ENCODE data around the gene USP36. TPM values are rescaled to one million over a fixed set of nuclear protein-coding genes. Genes with fewer than 3 reads are reported as not detected.
"Not testable (repeated sequence)": the region's sequence is repeated elsewhere in the genome, so short reads cannot be mapped to it uniquely, and the experiment has no call there.

The USP36 gene
- total and polyA plus RNA-seq, 5 donors, result 16.2 to 42.9 (median 26.6) TPM

- Histone ChIP-seq H3K4me1 (ENCODE audit: control insufficient read depth, insufficient read depth, low read length) (no peaks in the 10 kb centered on the region), H3K9me3 (ENCODE audit: control insufficient read depth, low read length) (no peaks in the 10 kb centered on the region), H3K27me3 (ENCODE audit: control insufficient read depth, insufficient read depth) (no peaks in the 10 kb centered on the region), H3K4me3 (ENCODE audit: low read length) (peak overlapping the region; percentile 11), H3K27ac (ENCODE audit: low read length) (peak overlapping the region; percentile 15)
- DNase-seq, result no peak
- intact Hi-C loops (cut with DNase I), result loop anchor here in 2 of 4 donors (10.0 kb wide), 2 partner anchors 46 to 66 kb away; no protein-coding TSS in a partner anchor
- ATAC-seq, result no peak
- WGBS, result 85% methylated on average over 6 of the region's 6 CpGs
These were observed 60.3 kb downstream of the USP36 start for GRCh38 chr17:78780335-78780734.

GRCh38 chr17:78779850-78780249 lies 60.8 kb downstream of the USP36 start:
- ATAC-seq (no peak), DNase-seq (no peak)
- Histone ChIP-seq H3K27ac (ENCODE audit: low read length) (peak overlapping the region; percentile 15), H3K4me1 (ENCODE audit: control insufficient read depth, insufficient read depth, low read length) (no peaks in the 10 kb centered on the region), H3K27me3 (ENCODE audit: control insufficient read depth, insufficient read depth) (no peaks in the 10 kb centered on the region), H3K9me3 (ENCODE audit: control insufficient read depth, low read length) (no peaks in the 10 kb centered on the region), H3K4me3 (ENCODE audit: low read length) (peak overlapping the region; percentile 11)
- intact Hi-C loops (cut with DNase I), result loop anchor here in 2 of 4 donors (10.0 kb wide), 2 partner anchors 45 to 65 kb away; no protein-coding TSS in a partner anchor
- 52% methylated on average over 3 of the region's 3 CpGs for WGBS

- not testable (repeated sequence) for H3K4me3 ChIP-seq (ENCODE audit: low read length)
These were observed 61.3 kb downstream of the USP36 start for GRCh38 chr17:78779286-78779651.

GRCh38 chr17:78777881-78778280 lies 62.7 kb downstream of the USP36 start:
- H3K9me3 ChIP-seq (ENCODE audit: control insufficient read depth, low read length), result no peaks in the 10 kb centered on the region
- no peak overlapping the region for H3K27ac ChIP-seq (ENCODE audit: low read length)
- no peaks in the 10 kb centered on the region for H3K4me1 ChIP-seq (ENCODE audit: control insufficient read depth, insufficient read depth, low read length)
- 93% methylated on average over 4 of the region's 4 CpGs for WGBS
- intact Hi-C loops (cut with DNase I), result no loop called here
- DNase-seq (no peak), ATAC-seq (no peak)
- no peak overlapping the region for H3K4me3 ChIP-seq (ENCODE audit: low read length)
- H3K27me3 ChIP-seq (ENCODE audit: control insufficient read depth, insufficient read depth), result no peaks in the 10 kb centered on the region

More at GRCh38 chr17:78779286-78779651, 61.3 kb downstream of the USP36 start:
- H3K4me1 ChIP-seq (ENCODE audit: control insufficient read depth, insufficient read depth, low read length); intact Hi-C loops (cut with DNase I); DNase-seq; H3K9me3 ChIP-seq (ENCODE audit: control insufficient read depth, low read length); ATAC-seq; H3K27me3 ChIP-seq (ENCODE audit: control insufficient read depth, insufficient read depth): not testable (repeated sequence)
- H3K27ac ChIP-seq (ENCODE audit: low read length), result peak overlapping the region; percentile 15
- 78% methylated on average over 5 of the region's 5 CpGs for WGBS

- DNase-seq (no peak), ATAC-seq (peak in 1 of 2 donors; percentile 38)
- H3K27ac ChIP-seq (ENCODE audit: low read length), result peak overlapping the region; percentile 30
- H3K4me1 ChIP-seq (ENCODE audit: control insufficient read depth, insufficient read depth, low read length), result no peaks in the 10 kb centered on the region
- WGBS, result 59% methylated on average over 12 of the region's 12 CpGs
- H3K4me3 ChIP-seq (ENCODE audit: low read length), result no peak overlapping the region
- H3K9me3 ChIP-seq (ENCODE audit: control insufficient read depth, low read length), result no peaks in the 10 kb centered on the region
- intact Hi-C loops (cut with DNase I), result no loop called here
- no peaks in the 10 kb centered on the region for H3K27me3 ChIP-seq (ENCODE audit: control insufficient read depth, insufficient read depth)
These were observed 65.5 kb downstream of the USP36 start for GRCh38 chr17:78774956-78775571.

- Histone ChIP-seq H3K9me3 (ENCODE audit: control insufficient read depth, low read length) (no peaks in the 10 kb centered on the region), H3K4me3 (ENCODE audit: low read length) (no peak overlapping the region), H3K27me3 (ENCODE audit: control insufficient read depth, insufficient read depth) (no peaks in the 10 kb centered on the region), H3K27ac (ENCODE audit: low read length) (no peak overlapping the region), H3K4me1 (ENCODE audit: control insufficient read depth, insufficient read depth, low read length) (no peaks in the 10 kb centered on the region)
- ATAC-seq (no peak), DNase-seq (no peak)
- intact Hi-C loops (cut with DNase I), result no loop called here
- 55% methylated on average over 2 of the region's 2 CpGs for whole genome bisulfite sequencing
These were observed 66.2 kb downstream of the USP36 start for GRCh38 chr17:78774453-78774852.

- H3K9me3 ChIP-seq (ENCODE audit: control insufficient read depth, low read length), result no peaks in the 10 kb centered on the region
- ATAC-seq (peak in 1 of 2 donors; percentile 50), DNase-seq (no peak)
- peaks cover 2% of the 10 kb centered on the region for H3K4me1 ChIP-seq (ENCODE audit: control insufficient read depth, insufficient read depth, low read length)
- intact Hi-C loops (cut with DNase I), result no loop called here
- no peak overlapping the region for H3K4me3 ChIP-seq (ENCODE audit: low read length)
- no peaks in the 10 kb centered on the region for H3K27me3 ChIP-seq (ENCODE audit: control insufficient read depth, insufficient read depth)
- H3K27ac ChIP-seq (ENCODE audit: low read length), result no peak overlapping the region
- 51% methylated on average over 6 of the region's 6 CpGs for WGBS
These were observed 68.7 kb downstream of the USP36 start for GRCh38 chr17:78771758-78772382.

GRCh38 chr17:78769196-78769773 lies 71.3 kb downstream of the USP36 start:
- no peaks in the 10 kb centered on the region for H3K9me3 ChIP-seq (ENCODE audit: control insufficient read depth, low read length)
- DNase-seq, result no peak
- intact Hi-C loops (cut with DNase I), result no loop called here
- no peaks in the 10 kb centered on the region for H3K27me3 ChIP-seq (ENCODE audit: control insufficient read depth, insufficient read depth)
- H3K27ac ChIP-seq (ENCODE audit: low read length), result no peak overlapping the region
- H3K4me3 ChIP-seq (ENCODE audit: low read length), result no peak overlapping the region
- no peak for ATAC-seq
- H3K4me1 ChIP-seq (ENCODE audit: control insufficient read depth, insufficient read depth, low read length), result peaks cover 13% of the 10 kb centered on the region
- WGBS, result 95% methylated on average over 7 of the region's 7 CpGs

GRCh38 chr17:78767806-78768205 lies 72.8 kb downstream of the USP36 start:
- ATAC-seq (no peak), DNase-seq (no peak)
- intact Hi-C loops (cut with DNase I), result no loop called here

GRCh38 chr17:78766743-78767294 lies 73.8 kb downstream of the USP36 start:
- no peak for ATAC-seq
- 82% methylated on average over 5 of the region's 5 CpGs for WGBS
- intact Hi-C loops (cut with DNase I), result no loop called here

More at GRCh38 chr17:78767806-78768205, 72.8 kb downstream of the USP36 start:
- H3K27ac ChIP-seq (ENCODE audit: low read length), result no peak overlapping the region
- no peaks in the 10 kb centered on the region for H3K27me3 ChIP-seq (ENCODE audit: control insufficient read depth, insufficient read depth)
- no peaks in the 10 kb centered on the region for H3K9me3 ChIP-seq (ENCODE audit: control insufficient read depth, low read length)
- H3K4me1 ChIP-seq (ENCODE audit: control insufficient read depth, insufficient read depth, low read length), result peaks cover 13% of the 10 kb centered on the region
- WGBS, result 55% methylated on average over 4 of the region's 4 CpGs
- H3K4me3 ChIP-seq (ENCODE audit: low read length), result no peak overlapping the region

GRCh38 chr17:78766225-78766624 lies 74.4 kb downstream of the USP36 start:
- intact Hi-C loops (cut with DNase I), result no loop called here
- whole genome bisulfite sequencing, result 81% methylated on average over 2 of the region's 2 CpGs
- no peak for ATAC-seq
- no peak overlapping the region for H3K4me3 ChIP-seq (ENCODE audit: low read length)
- H3K4me1 ChIP-seq (ENCODE audit: control insufficient read depth, insufficient read depth, low read length), result peaks cover 13% of the 10 kb centered on the region
- H3K9me3 ChIP-seq (ENCODE audit: control insufficient read depth, low read length), result no peaks in the 10 kb centered on the region
- no peaks in the 10 kb centered on the region for H3K27me3 ChIP-seq (ENCODE audit: control insufficient read depth, insufficient read depth)
- no peak overlapping the region for H3K27ac ChIP-seq (ENCODE audit: low read length)
- no peak for DNase-seq

More at GRCh38 chr17:78766743-78767294, 73.8 kb downstream of the USP36 start:
- H3K27me3 ChIP-seq (ENCODE audit: control insufficient read depth, insufficient read depth), result no peaks in the 10 kb centered on the region
- H3K4me1 ChIP-seq (ENCODE audit: control insufficient read depth, insufficient read depth, low read length), result peaks cover 13% of the 10 kb centered on the region
- no peak for DNase-seq
- no peak overlapping the region for H3K27ac ChIP-seq (ENCODE audit: low read length)
- H3K9me3 ChIP-seq (ENCODE audit: control insufficient read depth, low read length), result no peaks in the 10 kb centered on the region
- H3K4me3 ChIP-seq (ENCODE audit: low read length), result no peak overlapping the region
